ENCODE measurements around the gene FTCD.

DNA sequence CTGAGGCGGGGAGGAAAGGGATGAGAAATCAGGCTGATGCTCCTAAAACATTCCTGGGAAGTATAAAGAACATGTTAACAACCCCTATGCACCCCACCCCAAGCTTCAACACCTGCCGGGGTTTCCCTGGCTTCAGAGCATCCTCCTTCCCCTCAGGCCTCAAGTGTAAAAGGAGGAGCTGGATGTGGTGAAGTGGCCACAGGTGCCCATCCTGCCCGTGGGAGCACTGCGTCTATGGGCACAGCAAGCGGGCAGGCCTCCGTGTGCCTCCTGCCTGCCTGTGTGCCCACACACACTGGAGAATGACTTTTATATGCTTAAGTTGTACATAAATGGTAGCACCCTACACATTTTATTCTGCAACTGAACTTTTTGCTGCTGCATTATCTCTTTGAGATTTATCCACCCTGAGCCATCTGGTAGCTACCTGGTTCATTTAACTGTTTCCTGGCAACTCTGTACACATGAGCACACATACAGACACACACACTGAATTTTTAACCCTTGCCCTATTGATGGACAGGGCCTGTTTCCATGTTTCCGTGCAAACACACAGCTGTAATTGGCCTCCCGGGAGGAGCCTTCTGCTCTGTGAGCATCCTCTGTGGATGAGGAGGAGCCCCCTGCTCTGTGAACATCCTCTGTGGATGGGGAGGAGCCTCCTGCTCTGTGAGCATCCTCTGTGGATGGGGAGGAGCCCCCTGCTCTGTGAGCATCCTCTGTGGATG, 13.4 kb upstream of the FTCD start:
- TF ChIP-seq, protein P1, sequence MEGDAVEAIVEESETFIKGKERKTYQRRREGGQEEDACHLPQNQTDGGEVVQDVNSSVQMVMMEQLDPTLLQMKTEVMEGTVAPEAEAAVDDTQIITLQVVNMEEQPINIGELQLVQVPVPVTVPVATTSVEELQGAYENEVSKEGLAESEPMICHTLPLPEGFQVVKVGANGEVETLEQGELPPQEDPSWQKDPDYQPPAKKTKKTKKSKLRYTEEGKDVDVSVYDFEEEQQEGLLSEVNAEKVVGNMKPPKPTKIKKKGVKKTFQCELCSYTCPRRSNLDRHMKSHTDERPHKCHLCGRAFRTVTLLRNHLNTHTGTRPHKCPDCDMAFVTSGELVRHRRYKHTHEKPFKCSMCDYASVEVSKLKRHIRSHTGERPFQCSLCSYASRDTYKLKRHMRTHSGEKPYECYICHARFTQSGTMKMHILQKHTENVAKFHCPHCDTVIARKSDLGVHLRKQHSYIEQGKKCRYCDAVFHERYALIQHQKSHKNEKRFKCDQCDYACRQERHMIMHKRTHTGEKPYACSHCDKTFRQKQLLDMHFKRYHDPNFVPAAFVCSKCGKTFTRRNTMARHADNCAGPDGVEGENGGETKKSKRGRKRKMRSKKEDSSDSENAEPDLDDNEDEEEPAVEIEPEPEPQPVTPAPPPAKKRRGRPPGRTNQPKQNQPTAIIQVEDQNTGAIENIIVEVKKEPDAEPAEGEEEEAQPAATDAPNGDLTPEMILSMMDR (IDR thresholded peaks at IDR 0.05), result no peak
- TF ChIP-seq POLR2A (IDR thresholded peaks at IDR 0.05), result no peak

Data from right lobe of liver (tissue), 4 donors.